GM18508 (cell line): Measurements from ENCODE around the gene DHX38.

Experiments used
- ATAC-seq: cut with Tn5 transposase; IDR thresholded peaks from one replicate; pipeline ENCODE4 v1.9.1; 2021; ENCODE audit warnings: moderate number of reproducible peaks; ENCODE audit not compliant: insufficient read depth, unreplicated experiment

Gene DHX38

DNA sequence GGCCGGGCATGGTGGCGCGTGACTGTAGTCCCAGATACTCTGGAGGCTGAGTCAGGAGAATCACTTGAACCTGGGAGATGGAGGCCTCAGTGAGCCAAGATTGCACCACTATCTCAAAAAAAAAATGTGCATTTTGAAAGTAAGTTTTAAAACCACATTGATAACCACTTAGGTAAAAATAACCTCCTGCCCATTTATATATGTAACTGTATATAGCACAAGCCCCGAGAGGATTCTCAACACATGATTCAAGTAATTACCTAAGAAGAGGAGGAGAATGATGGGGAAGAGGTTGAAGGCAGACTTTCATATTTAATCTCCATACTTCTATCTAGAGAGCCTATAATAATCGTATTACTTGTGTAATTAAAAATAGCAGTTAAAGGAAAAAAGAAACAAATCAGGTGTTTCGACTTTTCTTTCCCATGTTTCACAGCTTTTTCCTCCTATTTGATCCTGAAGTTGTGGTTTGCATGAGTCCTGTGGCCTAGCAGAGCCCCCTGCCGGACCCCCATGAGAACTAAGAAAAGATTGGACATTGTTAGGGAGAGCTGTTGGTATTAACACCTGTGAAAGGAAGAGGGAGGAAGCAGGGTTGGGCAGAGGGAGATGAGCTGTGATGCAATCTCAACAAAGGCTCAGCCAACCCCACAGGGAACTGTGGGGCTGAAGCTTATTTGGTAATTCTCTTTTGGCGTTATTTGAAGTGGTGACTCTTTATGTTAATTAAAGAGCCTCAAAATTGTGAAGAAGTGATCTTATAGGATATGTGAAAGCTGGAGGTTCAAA lies 56.2 kb downstream of the DHX38 start:
- no peak for ATAC-seq

DNA sequence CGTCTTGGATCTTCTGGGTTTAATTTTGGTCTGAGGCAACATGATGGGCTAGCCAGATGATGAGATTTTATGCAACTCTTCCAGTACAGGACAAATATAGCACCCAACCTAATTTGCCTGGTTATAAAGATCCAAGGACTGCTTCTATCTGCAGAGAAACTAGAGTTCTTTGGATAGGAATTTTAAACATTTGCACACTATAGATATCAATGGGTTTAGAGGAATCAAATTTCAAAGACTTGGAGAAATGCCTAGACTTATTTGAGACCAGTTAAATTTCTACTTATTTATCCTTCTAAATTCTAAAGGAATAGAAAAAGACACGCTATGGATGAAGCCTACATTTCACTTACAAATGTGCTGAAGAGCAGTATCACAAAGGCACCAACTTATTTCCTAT lies 65.7 kb downstream of the DHX38 start:
- ATAC-seq = no peak

DNA sequence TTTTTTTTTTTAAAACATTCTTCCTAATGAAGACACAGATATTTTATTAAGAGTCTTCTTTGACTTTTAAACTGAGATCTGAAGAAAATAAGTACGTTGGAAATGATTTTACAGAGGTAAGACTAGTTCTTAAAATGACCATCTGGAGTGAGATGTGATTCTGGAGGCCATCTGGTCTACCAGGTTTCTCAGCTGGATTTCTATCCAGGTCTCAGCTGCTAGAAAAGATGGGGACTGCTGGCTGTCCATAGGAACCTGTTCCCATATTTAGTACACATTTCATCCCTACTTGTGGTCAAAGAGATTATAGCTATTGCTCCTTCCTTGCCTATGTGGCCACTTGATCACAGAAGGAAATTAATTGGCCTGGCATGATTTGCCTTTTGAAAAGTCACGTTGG lies 66.2 kb downstream of the DHX38 start:
- no peak for ATAC-seq

DNA sequence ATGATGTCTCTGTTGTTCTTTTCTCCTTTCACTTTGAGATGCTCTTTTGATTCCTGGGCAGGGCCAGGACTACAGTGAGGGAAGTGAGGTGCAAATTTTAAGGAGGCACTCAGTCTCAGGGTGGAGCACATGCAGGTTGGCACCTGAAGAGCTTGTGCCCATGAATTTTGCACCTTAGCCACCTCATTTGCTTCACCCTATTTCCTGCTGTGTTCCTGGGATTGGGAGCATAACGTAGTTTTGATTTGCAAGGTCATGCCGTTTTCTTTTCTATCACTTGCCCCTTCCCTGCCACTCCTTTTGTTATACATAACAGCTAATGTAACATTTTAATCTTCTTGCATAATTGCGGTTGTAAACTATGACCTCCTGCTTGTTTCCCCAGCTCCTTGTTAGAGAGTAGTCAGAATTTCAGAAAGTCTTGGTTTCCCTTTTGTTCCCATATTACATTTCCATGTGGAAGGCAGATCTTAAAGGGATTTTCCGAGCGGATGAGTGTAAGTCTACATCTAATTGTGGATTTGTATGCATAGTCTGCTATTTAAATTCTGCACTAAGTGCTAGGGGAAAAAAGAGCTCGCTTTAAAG lies 68.6 kb downstream of the DHX38 start:
- ATAC-seq = no peak
